Nephron (organoid): ENCODE results near the gene CCDC80.

ENCODE experiments used
- H3K27ac Mint-ChIP-seq, 3 experiments: 2 replicates each; pipeline ENCODE4 v1.8.0; 2020; ENCODE audit warnings: mixed read lengths in 3 of 3, mild to moderate bottlenecking in 2 of 3, moderate library complexity in 1 of 3
- H3K27me3 Mint-ChIP-seq: 2 replicates; pipeline ENCODE4 v1.8.0; 2021; ENCODE audit warnings: low read depth, mild to moderate bottlenecking, moderate library complexity, mixed read lengths
- H3K36me3 Mint-ChIP-seq: 2 replicates; pipeline ENCODE4 v1.8.0; 2020; ENCODE audit warnings: low read depth, mixed read lengths
- H3K4me1 Mint-ChIP-seq: 2 replicates; pipeline ENCODE4 v1.8.0; 2020; ENCODE audit warnings: mixed read lengths
- H3K4me3 Mint-ChIP-seq, 3 experiments: 2 replicates each; pipeline ENCODE4 v1.8.0; 2020; ENCODE audit warnings: mild to moderate bottlenecking in 3 of 3, mixed read lengths in 3 of 3, moderate library complexity in 2 of 3
- H3K9me3 Mint-ChIP-seq: 2 replicates; pipeline ENCODE4 v1.8.0; 2020; ENCODE audit warnings: mixed read lengths
- TF ChIP-seq, protein P1 (sequence below), 3 experiments: fragments of 200-600 bp; sonication (generic); IDR thresholded peaks; one replicate each; pipeline ENCODE4 v1.5.0; 2021; ENCODE audit warnings: antibody characterized with exemption in 3 of 3; ENCODE audit not compliant: unreplicated experiment in 3 of 3

Gene CCDC80

DNA sequence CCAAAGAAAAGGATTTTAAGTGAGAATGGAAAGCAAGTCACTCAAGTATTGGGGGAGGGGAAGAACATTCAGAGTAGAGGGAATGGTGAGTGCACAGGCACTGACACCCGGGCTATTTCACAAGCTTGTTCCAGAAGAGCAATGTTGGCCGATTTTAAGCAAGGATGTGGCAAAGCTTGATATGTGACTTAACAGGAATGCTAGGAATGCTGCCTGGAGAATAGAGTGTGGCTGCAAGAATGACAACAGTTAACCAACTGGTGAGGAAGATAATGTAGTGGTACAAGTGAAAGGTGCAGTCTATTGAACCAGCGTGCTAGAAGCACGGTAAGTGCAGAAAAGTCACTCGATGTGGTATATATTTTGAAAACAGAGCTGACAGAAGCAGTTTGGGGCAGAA, 6.2 kb upstream of the CCDC80 start:
- Mint-ChIP-seq H3K27ac (peak overlapping the region; percentile 11 to 42 (median 14)), H3K4me3 (no peak overlapping the region), H3K4me1 (peaks cover 24% of the 10 kb centered on the region), H3K9me3 (no peaks in the 10 kb centered on the region), H3K27me3 (peaks cover 6% of the 10 kb centered on the region), H3K36me3 (no peaks in the 10 kb centered on the region)
- TF ChIP-seq, protein P1, sequence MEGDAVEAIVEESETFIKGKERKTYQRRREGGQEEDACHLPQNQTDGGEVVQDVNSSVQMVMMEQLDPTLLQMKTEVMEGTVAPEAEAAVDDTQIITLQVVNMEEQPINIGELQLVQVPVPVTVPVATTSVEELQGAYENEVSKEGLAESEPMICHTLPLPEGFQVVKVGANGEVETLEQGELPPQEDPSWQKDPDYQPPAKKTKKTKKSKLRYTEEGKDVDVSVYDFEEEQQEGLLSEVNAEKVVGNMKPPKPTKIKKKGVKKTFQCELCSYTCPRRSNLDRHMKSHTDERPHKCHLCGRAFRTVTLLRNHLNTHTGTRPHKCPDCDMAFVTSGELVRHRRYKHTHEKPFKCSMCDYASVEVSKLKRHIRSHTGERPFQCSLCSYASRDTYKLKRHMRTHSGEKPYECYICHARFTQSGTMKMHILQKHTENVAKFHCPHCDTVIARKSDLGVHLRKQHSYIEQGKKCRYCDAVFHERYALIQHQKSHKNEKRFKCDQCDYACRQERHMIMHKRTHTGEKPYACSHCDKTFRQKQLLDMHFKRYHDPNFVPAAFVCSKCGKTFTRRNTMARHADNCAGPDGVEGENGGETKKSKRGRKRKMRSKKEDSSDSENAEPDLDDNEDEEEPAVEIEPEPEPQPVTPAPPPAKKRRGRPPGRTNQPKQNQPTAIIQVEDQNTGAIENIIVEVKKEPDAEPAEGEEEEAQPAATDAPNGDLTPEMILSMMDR (IDR thresholded peaks at IDR 0.05; ENCODE audit: unreplicated experiment in 3 of 3): no peak

DNA sequence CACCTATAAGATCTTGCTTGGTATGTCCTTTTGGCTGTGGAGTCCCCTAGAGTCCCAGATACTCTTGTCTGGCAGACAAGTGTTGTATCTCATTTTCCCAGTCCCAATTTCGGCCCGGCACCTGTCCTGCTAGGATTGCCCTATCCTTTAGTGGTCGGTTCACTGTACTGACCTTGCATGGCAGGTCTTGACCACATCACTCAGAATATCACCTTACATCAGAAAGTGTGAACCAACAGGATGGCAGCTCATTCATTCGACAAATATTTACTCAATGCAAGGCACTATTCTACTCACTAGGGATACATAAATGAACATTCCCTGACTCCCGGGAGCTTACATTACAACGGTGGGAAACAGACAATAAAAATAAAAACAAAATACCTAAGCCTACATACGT, 5.7 kb upstream of the CCDC80 start:
- Mint-ChIP-seq H3K9me3 (no peaks in the 10 kb centered on the region), H3K4me1 (peaks cover 24% of the 10 kb centered on the region), H3K27me3 (peaks cover 6% of the 10 kb centered on the region), H3K27ac (peak overlapping the region in 1 of 3 experiments; percentile 11), H3K36me3 (no peaks in the 10 kb centered on the region), H3K4me3 (no peak overlapping the region)
- TF ChIP-seq, protein P1 (IDR thresholded peaks at IDR 0.05; ENCODE audit: unreplicated experiment in 3 of 3): no peak

DNA sequence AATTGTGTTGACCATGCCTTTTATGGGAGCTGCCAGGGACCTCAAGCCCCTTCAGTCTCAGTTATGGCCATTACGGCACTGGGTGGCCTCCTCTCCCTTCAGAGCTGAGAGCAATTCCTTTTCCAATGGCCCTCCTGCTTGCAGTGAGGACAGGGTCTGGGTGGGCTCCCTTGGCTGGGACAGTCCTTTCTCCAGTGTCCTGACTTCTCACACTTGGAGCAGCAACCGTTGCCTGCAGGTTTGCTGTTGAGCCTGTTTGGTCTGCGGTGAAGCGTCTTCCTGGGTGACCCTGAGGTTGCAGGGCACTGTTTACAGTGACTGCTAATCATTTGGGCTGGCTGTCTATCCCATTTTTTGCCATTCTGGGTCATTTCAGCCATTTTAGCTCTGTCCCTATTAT, 3.5 kb upstream of the CCDC80 start:
- Mint-ChIP-seq H3K4me3 (no peak overlapping the region), H3K27ac (no peak overlapping the region), H3K4me1 (peaks cover 21% of the 10 kb centered on the region), H3K36me3 (no peaks in the 10 kb centered on the region), H3K27me3 (peaks cover 6% of the 10 kb centered on the region), H3K9me3 (no peaks in the 10 kb centered on the region)
- TF ChIP-seq, protein P1 (IDR thresholded peaks at IDR 0.05; ENCODE audit: unreplicated experiment in 3 of 3): no peak

DNA sequence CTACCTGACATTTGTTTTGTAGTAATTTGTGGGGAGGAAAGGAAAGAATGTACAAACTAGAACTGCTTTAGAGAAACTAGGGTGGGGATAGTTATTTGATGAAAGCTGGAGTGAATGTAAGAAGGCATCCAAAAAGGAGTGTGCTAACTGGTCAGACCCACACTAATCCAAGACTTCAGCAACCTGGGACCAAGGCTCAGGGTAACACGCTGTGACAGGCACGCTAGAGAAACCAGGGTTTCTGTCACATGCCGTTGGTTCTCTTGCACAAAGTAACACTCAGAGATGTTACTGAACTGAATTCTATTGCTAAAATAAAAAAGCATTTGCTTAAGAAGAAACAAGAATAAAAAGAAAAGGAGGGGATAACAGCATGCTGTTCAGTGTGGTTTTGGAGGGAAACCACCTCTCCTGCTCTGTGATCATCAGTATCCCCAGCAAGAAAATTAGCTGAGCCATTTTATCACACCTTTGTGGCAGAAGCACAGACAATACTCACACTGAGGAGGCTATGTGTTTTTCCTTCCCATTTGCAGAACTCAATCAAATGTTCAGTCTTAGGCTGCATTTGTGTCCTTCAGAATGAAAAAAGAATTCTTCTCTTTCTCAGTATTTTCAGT, 2.8 kb upstream of the CCDC80 start:
- TF ChIP-seq, protein P1 (IDR thresholded peaks at IDR 0.05; ENCODE audit: unreplicated experiment in 3 of 3): no peak
- Mint-ChIP-seq H3K27me3 (peaks cover 6% of the 10 kb centered on the region), H3K4me1 (peaks cover 19% of the 10 kb centered on the region), H3K27ac (peak overlapping the region in 1 of 3 experiments; percentile 7), H3K36me3 (no peaks in the 10 kb centered on the region), H3K9me3 (no peaks in the 10 kb centered on the region), H3K4me3 (peak overlapping the region in 2 of 3 experiments; percentile 1 to 62)

DNA sequence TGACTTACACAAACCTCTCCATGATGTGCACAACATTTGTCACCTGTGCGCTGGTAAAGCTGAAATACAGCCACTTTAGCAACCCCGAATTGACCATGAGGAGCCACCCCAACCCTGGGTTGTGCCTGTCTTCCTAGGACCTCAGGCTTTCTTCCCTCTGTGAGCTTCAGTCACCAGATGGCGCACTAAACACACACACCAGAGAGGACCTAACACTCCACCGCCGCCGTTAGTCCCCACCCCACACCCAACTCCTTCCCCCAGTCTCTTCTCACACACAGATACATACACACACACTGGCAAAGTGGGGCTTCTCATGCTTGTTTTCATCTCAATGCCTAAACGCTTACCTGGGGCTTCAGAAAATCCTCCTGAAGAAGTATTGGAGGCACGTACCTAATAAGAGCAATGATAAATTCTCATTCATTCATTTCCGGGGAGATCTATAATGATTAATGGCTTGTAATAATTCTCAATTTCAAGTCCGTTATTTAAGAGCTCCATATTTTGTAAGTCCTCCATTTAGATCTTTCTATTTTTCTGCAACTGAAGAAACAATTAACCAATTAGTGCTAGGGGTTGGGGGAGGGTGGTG, 2.1 kb upstream of the CCDC80 start:
- TF ChIP-seq, protein P1 (IDR thresholded peaks at IDR 0.05; ENCODE audit: unreplicated experiment in 3 of 3): peak; percentile 81 to 89 (median 84)
- peaks cover 3% of the 10 kb centered on the region for H3K36me3 Mint-ChIP-seq
- H3K27me3 Mint-ChIP-seq: peaks cover 6% of the 10 kb centered on the region
- no peaks in the 10 kb centered on the region for H3K9me3 Mint-ChIP-seq
- H3K27ac Mint-ChIP-seq: peak overlapping the region in 1 of 3 experiments; percentile 7
- peak overlapping the region; percentile 62 to 75 (median 62) for H3K4me3 Mint-ChIP-seq
- peaks cover 21% of the 10 kb centered on the region for H3K4me1 Mint-ChIP-seq
